HL-60 (cell line): Measurements from ENCODE around the gene TOR2A.

Source experiments
- CTCF ChIP-seq: IDR thresholded peaks from one replicate; pipeline ENCODE4 v1.5.1; 2011; ENCODE audit warnings: low read length, control low read depth, inconsistent platforms; ENCODE audit not compliant: insufficient read depth
- GABPA ChIP-seq: IDR thresholded peaks from 2 replicates; pipeline ENCODE4 v1.6.1; 2012; ENCODE audit warnings: low read depth
- POLR2AphosphoS5 ChIP-seq: IDR thresholded peaks from 2 replicates; pipeline ENCODE4 v1.6.1; 2012; ENCODE audit warnings: low read depth
- REST ChIP-seq: IDR thresholded peaks from 2 replicates; pipeline ENCODE4 v1.6.1; 2012; ENCODE audit warnings: low read depth; ENCODE audit not compliant: insufficient replicate concordance
- SPI1 ChIP-seq: IDR thresholded peaks from 2 replicates; pipeline ENCODE4 v1.6.1; 2012; ENCODE audit warnings: low read depth, mild to moderate bottlenecking, borderline replicate concordance

- no peak for TF ChIP-seq CTCF
- TF ChIP-seq REST = no peak
- no peak for TF ChIP-seq SPI1
- no peak for TF ChIP-seq POLR2AphosphoS5
- TF ChIP-seq GABPA = no peak
Measured at GRCh38 chr9:127728808-127729207, 6.3 kb downstream of the TOR2A start.
